ENCODE measurements around the gene PPID.

DNA sequence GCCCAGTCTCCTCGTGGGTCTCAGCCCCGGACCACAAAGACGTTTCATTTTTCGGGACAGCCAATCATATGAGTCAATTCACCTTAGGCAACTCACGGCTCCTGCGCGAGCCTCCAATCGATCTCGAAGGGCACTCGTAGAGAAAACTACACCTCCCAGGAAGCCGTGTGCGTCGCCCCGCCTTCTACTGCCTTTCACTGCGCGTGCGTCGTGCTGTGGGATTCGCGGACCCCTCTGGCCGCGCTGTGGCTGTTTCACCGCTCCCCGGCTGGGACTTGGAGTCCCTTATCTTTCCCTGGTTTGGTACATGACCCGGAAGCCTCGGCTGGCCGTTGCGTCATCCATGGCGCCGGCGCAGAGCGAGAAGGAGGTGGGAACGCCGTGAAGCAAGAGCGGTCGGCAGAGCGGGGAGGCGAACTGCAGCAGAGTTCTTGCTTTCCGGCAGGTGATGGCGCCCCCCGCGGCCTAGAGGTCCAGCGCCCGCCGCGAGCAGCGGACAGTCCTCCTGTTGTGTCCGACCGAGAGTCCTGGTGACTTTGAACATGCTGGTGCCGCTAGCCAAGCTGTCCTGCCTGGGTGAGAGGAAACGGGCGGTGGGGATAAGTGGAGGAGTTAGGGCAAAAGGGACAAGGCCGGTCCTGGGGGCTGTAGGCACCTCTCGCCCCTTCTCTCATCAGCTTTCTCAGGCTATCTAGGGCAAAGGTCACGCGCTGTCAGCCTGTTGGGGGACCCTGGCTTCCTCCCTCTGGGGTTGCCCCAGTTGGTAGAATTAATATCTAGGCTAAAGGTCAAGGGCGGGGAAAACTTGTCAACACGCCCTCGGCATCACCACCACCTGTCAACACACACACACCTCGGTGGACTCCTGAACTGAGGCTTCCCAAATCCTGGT, 51.0 kb downstream of the PPID start, which contains the start of gene ETFDH:
- TF ChIP-seq, protein P1, sequence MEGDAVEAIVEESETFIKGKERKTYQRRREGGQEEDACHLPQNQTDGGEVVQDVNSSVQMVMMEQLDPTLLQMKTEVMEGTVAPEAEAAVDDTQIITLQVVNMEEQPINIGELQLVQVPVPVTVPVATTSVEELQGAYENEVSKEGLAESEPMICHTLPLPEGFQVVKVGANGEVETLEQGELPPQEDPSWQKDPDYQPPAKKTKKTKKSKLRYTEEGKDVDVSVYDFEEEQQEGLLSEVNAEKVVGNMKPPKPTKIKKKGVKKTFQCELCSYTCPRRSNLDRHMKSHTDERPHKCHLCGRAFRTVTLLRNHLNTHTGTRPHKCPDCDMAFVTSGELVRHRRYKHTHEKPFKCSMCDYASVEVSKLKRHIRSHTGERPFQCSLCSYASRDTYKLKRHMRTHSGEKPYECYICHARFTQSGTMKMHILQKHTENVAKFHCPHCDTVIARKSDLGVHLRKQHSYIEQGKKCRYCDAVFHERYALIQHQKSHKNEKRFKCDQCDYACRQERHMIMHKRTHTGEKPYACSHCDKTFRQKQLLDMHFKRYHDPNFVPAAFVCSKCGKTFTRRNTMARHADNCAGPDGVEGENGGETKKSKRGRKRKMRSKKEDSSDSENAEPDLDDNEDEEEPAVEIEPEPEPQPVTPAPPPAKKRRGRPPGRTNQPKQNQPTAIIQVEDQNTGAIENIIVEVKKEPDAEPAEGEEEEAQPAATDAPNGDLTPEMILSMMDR (IDR thresholded peaks at IDR 0.05): peak; percentile 52 to 87 (median 75)
- TF ChIP-seq EP300 (IDR thresholded peaks at IDR 0.05) (peak; percentile 97 to 99), POLR2A (IDR thresholded peaks at IDR 0.05) (peak; percentile 82 to 93)
